ENCODE results near the gene N4BP2L2. TPM values are rescaled to one million over a fixed set of nuclear protein-coding genes. Genes with fewer than 3 reads are reported as not detected.

Gene N4BP2L2
- total and polyA plus RNA-seq, 8 donors, result 121 to 301 (median 236) TPM

GRCh38 chr13:32453981-32454380 lies 84.6 kb downstream of the N4BP2L2 start:
- no peaks in the 10 kb centered on the region for H3K27me3 ChIP-seq
- H3K36me3 ChIP-seq, result peaks cover 0 to 26% of the 10 kb centered on the region in 2 donors
- no peak overlapping the region for H3K27ac ChIP-seq
- peaks cover 0 to 10% of the 10 kb centered on the region in 2 donors for H3K4me1 ChIP-seq
- DNase-seq (peak in 2 of 4 donors; percentile 11 to 14), ATAC-seq (no peak)
- H3K9me3 ChIP-seq, result peaks cover 4 to 40% of the 10 kb centered on the region in 2 donors
- TF ChIP-seq, protein P1, sequence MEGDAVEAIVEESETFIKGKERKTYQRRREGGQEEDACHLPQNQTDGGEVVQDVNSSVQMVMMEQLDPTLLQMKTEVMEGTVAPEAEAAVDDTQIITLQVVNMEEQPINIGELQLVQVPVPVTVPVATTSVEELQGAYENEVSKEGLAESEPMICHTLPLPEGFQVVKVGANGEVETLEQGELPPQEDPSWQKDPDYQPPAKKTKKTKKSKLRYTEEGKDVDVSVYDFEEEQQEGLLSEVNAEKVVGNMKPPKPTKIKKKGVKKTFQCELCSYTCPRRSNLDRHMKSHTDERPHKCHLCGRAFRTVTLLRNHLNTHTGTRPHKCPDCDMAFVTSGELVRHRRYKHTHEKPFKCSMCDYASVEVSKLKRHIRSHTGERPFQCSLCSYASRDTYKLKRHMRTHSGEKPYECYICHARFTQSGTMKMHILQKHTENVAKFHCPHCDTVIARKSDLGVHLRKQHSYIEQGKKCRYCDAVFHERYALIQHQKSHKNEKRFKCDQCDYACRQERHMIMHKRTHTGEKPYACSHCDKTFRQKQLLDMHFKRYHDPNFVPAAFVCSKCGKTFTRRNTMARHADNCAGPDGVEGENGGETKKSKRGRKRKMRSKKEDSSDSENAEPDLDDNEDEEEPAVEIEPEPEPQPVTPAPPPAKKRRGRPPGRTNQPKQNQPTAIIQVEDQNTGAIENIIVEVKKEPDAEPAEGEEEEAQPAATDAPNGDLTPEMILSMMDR (IDR thresholded peaks at IDR 0.05), result no peak
- no peak overlapping the region for H3K4me3 ChIP-seq
- intact Hi-C loops (cut with DNase I), result no loop called here

DNA sequence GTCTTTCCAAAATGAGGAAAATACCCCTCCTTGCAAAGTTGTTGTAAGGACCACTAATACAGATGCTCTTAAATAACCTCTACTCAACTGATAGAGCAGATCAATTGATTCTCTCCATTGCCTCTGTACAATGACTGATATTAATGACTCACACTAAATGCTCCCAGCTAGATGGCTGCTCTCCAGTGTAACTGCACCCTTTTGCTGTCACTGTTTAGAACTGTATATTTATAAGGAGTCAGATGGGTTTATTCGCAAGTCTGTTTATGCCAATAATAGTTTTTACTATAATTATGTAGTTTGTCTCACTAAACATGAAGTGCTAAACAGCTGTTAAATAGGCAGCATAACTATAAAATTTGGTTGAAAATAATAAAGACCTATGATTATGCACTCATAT lies 89.6 kb downstream of the N4BP2L2 start:
- H3K27ac ChIP-seq, result no peak overlapping the region
- no peaks in the 10 kb centered on the region for H3K27me3 ChIP-seq
- peaks cover 0 to 20% of the 10 kb centered on the region in 2 donors for H3K4me1 ChIP-seq
- H3K9me3 ChIP-seq, result peaks cover 0 to 8% of the 10 kb centered on the region in 2 donors
- DNase-seq, result no peak
- peaks cover 0 to 9% of the 10 kb centered on the region in 2 donors for H3K36me3 ChIP-seq
- H3K4me3 ChIP-seq, result no peak overlapping the region
- ATAC-seq, result no peak
- intact Hi-C loops (cut with DNase I), result no loop called here
- TF ChIP-seq, protein P1 (IDR thresholded peaks at IDR 0.05), result no peak

- no peak for DNase-seq
- Histone ChIP-seq H3K27ac (no peak overlapping the region), H3K4me3 (no peak overlapping the region), H3K36me3 (peaks cover 0 to 8% of the 10 kb centered on the region in 2 donors), H3K4me1 (peaks cover 0 to 14% of the 10 kb centered on the region in 2 donors), H3K27me3 (no peaks in the 10 kb centered on the region), H3K9me3 (peaks cover 0 to 8% of the 10 kb centered on the region in 2 donors)
- TF ChIP-seq, protein P1 (IDR thresholded peaks at IDR 0.05), result no peak
- intact Hi-C loops (cut with DNase I), result no loop called here
- ATAC-seq, result no peak
Measured at GRCh38 chr13:32447894-32448623, 90.5 kb downstream of the N4BP2L2 start.

DNA sequence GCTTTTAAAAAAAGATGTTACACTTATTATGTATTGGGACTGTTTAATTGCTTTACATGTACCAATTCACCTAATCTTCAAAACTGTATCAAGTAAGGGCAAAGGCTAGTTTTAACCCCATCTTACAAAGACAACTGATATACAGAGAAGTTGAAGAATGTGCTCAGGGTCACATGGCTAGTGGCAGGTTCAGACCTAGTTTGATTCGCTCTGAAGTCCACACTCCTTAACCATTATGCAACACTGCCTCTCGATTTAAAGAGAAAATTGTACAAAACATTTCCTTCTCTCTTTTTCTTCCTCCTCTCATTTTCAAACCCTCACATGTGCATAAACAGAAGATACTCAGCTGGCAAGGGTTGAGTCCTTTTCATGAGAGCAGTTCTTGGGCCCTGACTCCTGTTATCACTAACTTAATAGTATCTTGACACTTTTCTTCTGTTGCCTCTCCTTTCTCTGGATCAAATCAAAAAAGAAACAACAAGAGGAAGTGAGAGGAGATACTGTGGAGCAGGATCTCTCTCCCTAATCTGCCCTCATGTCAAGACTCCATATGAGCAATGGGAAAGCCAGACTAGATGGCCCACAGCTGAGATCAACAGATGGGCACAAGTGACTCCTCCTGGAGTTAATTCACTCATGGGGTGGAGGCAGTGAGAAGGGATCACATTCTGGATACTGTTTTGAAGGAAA lies 91.7 kb downstream of the N4BP2L2 start:
- intact Hi-C loops (cut with DNase I), result no loop called here
- Histone ChIP-seq H3K4me3 (no peak overlapping the region), H3K36me3 (peaks cover 0 to 6% of the 10 kb centered on the region in 2 donors), H3K4me1 (peaks cover 0 to 10% of the 10 kb centered on the region in 2 donors), H3K27me3 (no peaks in the 10 kb centered on the region), H3K9me3 (peaks cover 0 to 8% of the 10 kb centered on the region in 2 donors), H3K27ac (peak overlapping the region in 1 of 2 donors; percentile 57)
- ATAC-seq (no peak), DNase-seq (no peak)
- TF ChIP-seq, protein P1 (IDR thresholded peaks at IDR 0.05), result no peak

GRCh38 chr13:32446220-32446619 lies 92.4 kb downstream of the N4BP2L2 start:
- no peak overlapping the region for H3K27ac ChIP-seq
- intact Hi-C loops (cut with DNase I), result no loop called here
- H3K9me3 ChIP-seq, result peaks cover 0 to 1% of the 10 kb centered on the region in 2 donors
- no peak for ATAC-seq
- no peak for DNase-seq
- TF ChIP-seq, protein P1 (IDR thresholded peaks at IDR 0.05), result no peak
- H3K36me3 ChIP-seq, result no peaks in the 10 kb centered on the region
- H3K4me1 ChIP-seq, result peaks cover 0 to 10% of the 10 kb centered on the region in 2 donors
- H3K27me3 ChIP-seq, result no peaks in the 10 kb centered on the region
- H3K4me3 ChIP-seq, result no peak overlapping the region
